K562 (cell line): ENCODE results near the gene TF. TPM values are rescaled to one million over a fixed set of nuclear protein-coding genes. Genes with fewer than 3 reads are reported as not detected.

Source experiments
- ATAC-seq: fragments of 200-7000 bp; cut with Tn5 transposase; 3 replicates; pipeline ENCODE4 v1.9.1; 2020; ENCODE audit warnings: moderate library complexity
- BruUV-seq: library from RNA; stranded (reverse); fragments of 400-500 nt; replicated peaks from 2 replicates; lab custom pipeline; 2021; lab: Mats Ljungman, UMichigan
- CTCF ChIA-PET: fragments of 300-600 bp; formaldehyde crosslinking; extraction: SDS; loops from one replicate; lab custom pipeline; 2021; ENCODE audit warnings: low intra/inter-chr PET ratio; lab: Yijun Ruan, JAX
- POLR2A ChIA-PET: fragments of 300-600, 350-650 bp; sonication (Branson Sonifier 250); formaldehyde crosslinking; extraction: SDS; loops from one replicate; lab custom pipeline; 2021; ENCODE audit warnings: antibody characterized with exemption, inconsistent platforms; lab: Yijun Ruan, JAX
- DNase-seq, 4 experiments: peaks; one replicate each; pipeline versions ENCODE4 v3.0.0 to v3.0.0-alpha.2; 2011 to 2018; ENCODE audit warnings: low spot score in 3 of 4, mixed read lengths in 3 of 4; ENCODE audit errors: extremely low read depth in 1 of 4
- FAIRE-seq: peaks from 2 replicates; lab custom pipeline; 2011; peaks lifted over from hg19 to GRCh38; lab: Jason Lieb, UNC
- H2AFZ ChIP-seq: 2 replicates; pipeline ENCODE4 v1.6.0; 2011; ENCODE audit warnings: low read depth, low read length, control low read depth, inconsistent platforms
- H3K27ac ChIP-seq: fragments of 200-600 bp; 3 replicates; pipeline ENCODE4 v1.8.0; 2011; ENCODE audit warnings: low read depth, mild to moderate bottlenecking, control low read depth, inconsistent platforms, low read length, moderate library complexity, mixed read lengths; ENCODE audit errors: extremely low read depth
- H3K27me3 ChIP-seq, 2 experiments: fragments of 300-600 bp in 1 of 2; 2 replicates in 1 of 2; 3 replicates in 1 of 2; pipeline versions ENCODE4 v1.6.0 to v1.8.0; 2011; ENCODE audit warnings: inconsistent platforms in 2 of 2, low read length in 2 of 2, mild to moderate bottlenecking in 1 of 2, mixed read lengths in 1 of 2, moderate library complexity in 1 of 2; ENCODE audit not compliant: control insufficient read depth in 2 of 2, insufficient read depth in 2 of 2
- H3K36me3 ChIP-seq: fragments of 300-600 bp; 3 replicates; pipeline ENCODE4 v1.8.0; 2011; ENCODE audit warnings: mild to moderate bottlenecking, low read length, inconsistent platforms; ENCODE audit not compliant: control insufficient read depth, insufficient read depth
- H3K4me1 ChIP-seq, 2 experiments: fragments of 200-600 bp in 1 of 2; replicated peaks in 1 of 2; 2 replicates in 1 of 2; 3 replicates in 1 of 2; pipeline versions ENCODE4 v1.5.1 to v1.8.0; 2011; ENCODE audit warnings: inconsistent platforms in 2 of 2, low read length in 2 of 2, mild to moderate bottlenecking in 1 of 2, mixed read lengths in 1 of 2, moderate library complexity in 1 of 2; ENCODE audit not compliant: control insufficient read depth in 2 of 2, insufficient read depth in 2 of 2
- H3K4me2 ChIP-seq: 2 replicates; pipeline ENCODE4 v1.6.1; 2011; ENCODE audit warnings: low read length, control low read depth, inconsistent platforms, mixed read lengths; ENCODE audit not compliant: insufficient read depth
- H3K4me3 ChIP-seq: fragments of 200-600 bp; sonication (generic), shearing (Covaris generic); 2 replicates; pipeline ENCODE4 v1.5.1; 2016; ENCODE audit warnings: control low read depth, inconsistent platforms
- H3K79me2 ChIP-seq: fragments of 200-600 bp; 3 replicates; pipeline ENCODE4 v1.8.0; 2011; ENCODE audit warnings: low read length, inconsistent platforms; ENCODE audit not compliant: control insufficient read depth, insufficient read depth
- H3K9ac ChIP-seq, 2 experiments: 2 replicates each; pipeline versions ENCODE4 v1.6.0 to v1.6.1; 2011; ENCODE audit warnings: low read depth in 2 of 2, low read length in 2 of 2, control low read depth in 1 of 2, inconsistent platforms in 1 of 2, mild to moderate bottlenecking in 1 of 2, mixed read lengths in 1 of 2; ENCODE audit not compliant: insufficient read depth in 1 of 2
- H3K9me1 ChIP-seq: one replicate; pipeline ENCODE4 v1.6.0; 2011; ENCODE audit warnings: inconsistent platforms, mild to moderate bottlenecking, low read length, moderate library complexity; ENCODE audit not compliant: control insufficient read depth, insufficient read depth
- H3K9me3 ChIP-seq: replicated peaks from 2 replicates; pipeline ENCODE4 v1.5.1; 2011; ENCODE audit warnings: low read depth, low read length, inconsistent platforms; ENCODE audit not compliant: control insufficient read depth, insufficient read depth
- H4K20me1 ChIP-seq: replicated peaks from 2 replicates; pipeline ENCODE4 v1.6.1; 2011; ENCODE audit warnings: low read length, inconsistent platforms, mixed read lengths; ENCODE audit not compliant: control insufficient read depth, insufficient read depth
- ASH1L ChIP-seq: fragments of 450-650 bp; IDR thresholded peaks from 2 replicates; pipeline ENCODE4 v1.6.1; 2018; ENCODE audit warnings: borderline replicate concordance, mild to moderate bottlenecking, low read depth; ENCODE audit not compliant: partially characterized antibody
- BRF1 ChIP-seq: IDR thresholded peaks from 3 replicates; pipeline ENCODE4 v1.6.1; 2011; ENCODE audit warnings: borderline replicate concordance, mild to moderate bottlenecking; ENCODE audit not compliant: insufficient read length; ENCODE audit errors: extremely low read depth
- CBX3 ChIP-seq, 2 experiments: IDR thresholded peaks; 1 replicate in 1 of 2; 2 replicates in 1 of 2; pipeline ENCODE4 v1.6.1; 2012; ENCODE audit warnings: inconsistent platforms in 2 of 2, low read length in 2 of 2, borderline replicate concordance in 1 of 2, control low read depth in 1 of 2
- HOXB6 ChIP-seq: fragments of 250-450 bp; sonication (Bioruptor Pico); IDR thresholded peaks from 2 replicates; pipeline ENCODE4 v1.5.1; 2022; ENCODE audit warnings: mild to moderate bottlenecking, borderline replicate concordance
- MLLT1 ChIP-seq, 2 experiments: fragments of 450-650 bp; IDR thresholded peaks; 2 replicates each; pipeline ENCODE4 v1.6.1; 2016
- NR0B1 ChIP-seq: fragments of 450-650 bp; IDR thresholded peaks from one replicate; pipeline ENCODE4 v1.6.1; 2018; ENCODE audit warnings: mild to moderate bottlenecking, moderate library complexity; ENCODE audit not compliant: partially characterized antibody
- PHB ChIP-seq: fragments of 250-450 bp; sonication (Bioruptor Pico); IDR thresholded peaks from 2 replicates; pipeline ENCODE4 v1.5.0; 2021
- PURB ChIP-seq: sonication (generic); formaldehyde crosslinking; IDR thresholded peaks from 2 replicates; pipeline ENCODE4 v1.9.0; 2021; ENCODE audit warnings: low read depth, mild to moderate bottlenecking, missing genetic modification reagents
- SMARCC2 ChIP-seq: fragments of 450-650 bp; IDR thresholded peaks from 2 replicates; pipeline ENCODE4 v1.6.1; 2017; ENCODE audit warnings: antibody characterized with exemption, moderate library complexity, mild to moderate bottlenecking, low read depth
- SNAPC5 ChIP-seq: fragments of 250-450 bp; sonication (Bioruptor Pico); IDR thresholded peaks from 2 replicates; pipeline ENCODE4 v1.8.0; 2021; ENCODE audit warnings: moderate library complexity, mild to moderate bottlenecking, inconsistent platforms
- TCF7 ChIP-seq: sonication (generic); IDR thresholded peaks from 2 replicates; pipeline ENCODE4 v1.6.1; 2016; ENCODE audit warnings: antibody characterized with exemption, borderline replicate concordance
- ZBTB17 ChIP-seq: fragments of 450-650 bp; formaldehyde crosslinking; IDR thresholded peaks from 2 replicates; pipeline ENCODE4 v1.4.0; 2020; ENCODE audit warnings: mild to moderate bottlenecking
- ZKSCAN3 ChIP-seq: fragments of 250-450 bp; sonication (Bioruptor Pico); IDR thresholded peaks from 2 replicates; pipeline ENCODE4 v1.4.0; 2020
- ZNF511 ChIP-seq: sonication (generic); formaldehyde crosslinking; IDR thresholded peaks from 2 replicates; pipeline ENCODE4 v1.8.0; 2022; ENCODE audit warnings: mild to moderate bottlenecking, missing genetic modification reagents
- WGBS: fragments of 100-300 bp; shearing (Covaris generic); methylation state at CpG from one replicate; pipeline ENCODE4 v1.1.6; 2016; ENCODE audit warnings: low coverage, mixed read lengths; ENCODE audit not compliant: insufficient coverage; ENCODE audit errors: missing lambda C conversion rate; 5-methylcytosine and 5-hydroxymethylcytosine counted together
- in situ Hi-C: fragments of 300-500 bp; cut with MboI; formaldehyde crosslinking; loops from 4 replicates; pipeline ENCODE4 v1.15.0; 2018; ENCODE audit warnings: inconsistent platforms, mixed read lengths
- intact Hi-C: fragments of 100-400 bp; cut with micrococcal nuclease; formaldehyde crosslinking; loops from 2 replicates; pipeline ENCODE4 v1.14.2; 2022
- polyA plus RNA-seq, 8 experiments: library from polyadenylated mRNA; depleted of rRNA in 4 of 8; stranded (reverse) in 5 of 8; unstranded in 3 of 8; fragments of >200 nt; fragmentation: Nextera tagmentation in 2 of 8; fragmentation: Illumina TruSeq in 1 of 8; extraction: Ambion mirVana in 2 of 8; extraction: Trizol in 1 of 8; gene quantifications; 2 replicates each; pipeline versions ENCODE4 v1.2.1 to v1.2.3, GENCODE V29; 2011 to 2014; ENCODE audit warnings: inconsistent platforms in 1 of 8, missing spikeins in 1 of 8
- total RNA-seq, 7 experiments: library from RNA; depleted of rRNA in 6 of 7; stranded (reverse); fragments of >200 nt in 6 of 7; fragmentation: Illumina TruSeq in 2 of 7; extraction: Trizol in 2 of 7; gene quantifications; 2 replicates each; pipeline versions ENCODE4 v1.2.1 to v1.2.3, GENCODE V29; 2011 to 2021; ENCODE audit warnings: low replicate concordance in 1 of 7

TF gene
- total and polyA plus RNA-seq, 9 of the 15 experiments (the other 6 are each of a cell fraction or from before 2014, with no cell fraction given), result 0.09 to 9.2 (median 3.1) TPM

- H3K4me2 ChIP-seq, result no peak overlapping the region
- H3K4me1 ChIP-seq, result peaks cover 23 to 24% of the 10 kb centered on the region in 2 experiments; a peak in 4 of 5 replicates
- no peak for ATAC-seq
- H2AFZ ChIP-seq, result no peak overlapping the region
- no peak overlapping the region for H3K4me3 ChIP-seq
- H3K27ac ChIP-seq, result no peak overlapping the region
- POLR2A ChIA-PET, result interaction anchor here (0.7 kb wide), 1 partner anchor 18 kb away, joined by 3 read pairs; no protein-coding TSS in a partner anchor
- WGBS, result 22% methylated on average over 6 of the region's 6 CpGs
- DNase-seq, result no peak
- in situ Hi-C loops (no loop called here), intact Hi-C loops (no loop called here)
- no peaks in the 10 kb centered on the region for H3K36me3 ChIP-seq
- peaks cover 0 to 12% of the 10 kb centered on the region in 2 experiments; a peak in 2 of 5 replicates for H3K27me3 ChIP-seq
- peaks cover 4% of the 10 kb centered on the region for H3K9me1 ChIP-seq
- H3K9me3 ChIP-seq, result no peaks in the 10 kb centered on the region
- BruUV-seq, result no TSS peak
- no peak for FAIRE-seq
- CTCF ChIA-PET, result no interaction called here
- no peak overlapping the region for H3K9ac ChIP-seq
- H3K79me2 ChIP-seq, result no peaks in the 10 kb centered on the region
- no peaks in the 10 kb centered on the region for H4K20me1 ChIP-seq
- TF ChIP-seq PHB (CRISPR knock-in tag) (no peak), HOXB6 (no peak), ZBTB17 (CRISPR knock-in tag) (no peak), ASH1L (no peak), SMARCC2 (no peak), SNAPC5 (CRISPR knock-in tag) (no peak), PURB (CRISPR knock-in tag) (no peak), MLLT1 (IDR thresholded peaks at IDR 0.05) (no peak), BRF1 (no peak), ZKSCAN3 (CRISPR knock-in tag) (no peak), NR0B1 (no peak), CBX3 (IDR thresholded peaks at IDR 0.05; ENCODE audit: borderline replicate concordance in 1 of 2, low read length in 2 of 2) (no peak), ZNF511 (CRISPR knock-in tag) (no peak), TCF7 (no peak)
These were observed 11.7 kb downstream of the TF start for GRCh38 chr3:133757701-133758567.
